ENCODE data around the gene ZNF500.

GRCh38 chr16:4765511-4766474 is 1.2 kb downstream of the ZNF500 start:
- TF ChIP-seq POLR2A (IDR thresholded peaks at IDR 0.05; ENCODE audit: low read depth, low read length) (no peak), TAF1 (IDR thresholded peaks at IDR 0.05; ENCODE audit: borderline replicate concordance, low read depth, low read length) (no peak)

Data from GM12892 (cell line).